Dendritic cell treated with granulocyte-macrophage colony-stimulating factor and Interleukin-4, amounts not matched to agents 40 ng/mL and 50 ng/mL, for 4 days (primary cell): ENCODE results near the gene TBCK.

ENCODE experiments used
- H3K27ac Mint-ChIP-seq: one replicate; pipeline ENCODE4 v1.8.0; 2022; ENCODE audit warnings: mild to moderate bottlenecking, mixed read lengths
- H3K27me3 Mint-ChIP-seq: one replicate; pipeline ENCODE4 v1.8.0; 2022; ENCODE audit warnings: mild to moderate bottlenecking, mixed read lengths
- H3K36me3 Mint-ChIP-seq: one replicate; pipeline ENCODE4 v1.8.0; 2022; ENCODE audit warnings: low read depth, mixed read lengths
- H3K4me1 Mint-ChIP-seq: one replicate; pipeline ENCODE4 v1.8.0; 2022; ENCODE audit warnings: low read depth, mixed read lengths
- H3K4me3 Mint-ChIP-seq: one replicate; pipeline ENCODE4 v1.8.0; 2022; ENCODE audit warnings: mild to moderate bottlenecking, moderate library complexity, mixed read lengths
- H3K9me3 Mint-ChIP-seq: one replicate; pipeline ENCODE4 v1.8.0; 2022; ENCODE audit warnings: mixed read lengths
- intact Hi-C: fragments of 100-400 bp; cut with micrococcal nuclease; formaldehyde crosslinking; loops from one replicate; pipeline ENCODE4 v1.15.0; 2022

The TBCK gene

DNA sequence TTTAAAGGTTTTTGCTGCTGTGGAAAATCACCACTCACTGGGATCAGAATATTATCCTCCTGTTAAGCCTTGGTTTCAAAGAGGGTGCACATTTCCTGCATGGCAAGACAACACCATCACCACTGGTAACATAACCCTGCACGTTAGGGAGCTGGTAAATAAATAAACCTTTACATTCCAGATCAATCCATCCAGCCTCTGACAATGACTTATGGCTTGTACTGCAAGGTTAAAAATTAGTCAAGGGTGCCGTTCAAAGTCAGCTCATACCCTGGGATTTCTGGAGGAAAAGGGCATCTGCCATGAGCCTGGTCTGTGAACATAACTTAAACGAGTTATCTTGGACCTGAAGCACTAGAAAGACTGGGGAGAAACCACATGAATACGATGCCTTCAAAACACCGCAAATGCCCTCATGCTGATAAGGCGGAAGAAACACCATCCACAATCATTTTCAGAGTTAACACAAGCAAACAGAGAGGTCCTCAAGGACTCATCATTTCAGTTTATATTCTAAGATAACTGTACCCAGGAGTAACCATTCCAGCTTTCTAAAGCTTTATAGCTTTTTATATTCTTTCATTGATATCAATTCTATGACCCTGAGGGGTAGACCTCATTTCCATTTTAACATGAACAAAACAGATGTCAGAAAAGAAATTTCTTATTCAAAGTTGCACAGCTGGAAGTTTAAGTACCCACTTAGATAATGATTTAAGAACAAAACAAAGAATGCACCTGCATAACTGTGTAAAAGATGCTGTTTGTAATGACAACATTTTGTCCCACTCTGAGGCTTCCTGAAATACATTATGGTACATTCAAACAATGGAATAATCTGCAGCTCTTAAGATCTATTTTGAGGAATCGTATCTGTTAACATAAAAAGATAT lies 317.6 kb downstream of the TBCK start:
- Mint-ChIP-seq H3K27ac (no peak overlapping the region), H3K27me3 (no peaks in the 10 kb centered on the region), H3K4me3 (no peak overlapping the region), H3K36me3 (no peaks in the 10 kb centered on the region), H3K9me3 (peaks cover 18% of the 10 kb centered on the region), H3K4me1 (no peaks in the 10 kb centered on the region)
- intact Hi-C loops: no loop called here

DNA sequence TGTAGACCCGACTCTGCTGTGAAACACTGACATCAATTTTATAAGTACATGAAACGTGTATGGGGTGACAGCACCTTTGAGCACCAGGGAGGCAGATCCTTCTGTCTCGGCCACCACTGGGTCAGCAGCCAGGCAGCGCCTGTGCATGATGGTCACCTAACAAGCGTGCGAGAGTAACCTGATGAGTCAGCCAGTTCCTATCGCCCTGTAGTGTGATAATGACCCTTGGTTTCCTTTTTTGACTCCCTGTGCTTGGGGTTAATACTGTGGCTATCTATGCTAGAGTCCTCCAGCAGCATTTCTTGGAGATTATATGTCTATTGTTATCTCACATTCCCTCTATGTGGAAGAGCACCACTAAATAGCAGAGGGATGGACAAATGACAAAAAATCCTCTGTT lies 319.2 kb downstream of the TBCK start:
- Mint-ChIP-seq H3K4me3 (no peak overlapping the region), H3K4me1 (no peaks in the 10 kb centered on the region), H3K27me3 (no peaks in the 10 kb centered on the region), H3K9me3 (peaks cover 18% of the 10 kb centered on the region), H3K36me3 (no peaks in the 10 kb centered on the region), H3K27ac (no peak overlapping the region)
- intact Hi-C loops: no loop called here

DNA sequence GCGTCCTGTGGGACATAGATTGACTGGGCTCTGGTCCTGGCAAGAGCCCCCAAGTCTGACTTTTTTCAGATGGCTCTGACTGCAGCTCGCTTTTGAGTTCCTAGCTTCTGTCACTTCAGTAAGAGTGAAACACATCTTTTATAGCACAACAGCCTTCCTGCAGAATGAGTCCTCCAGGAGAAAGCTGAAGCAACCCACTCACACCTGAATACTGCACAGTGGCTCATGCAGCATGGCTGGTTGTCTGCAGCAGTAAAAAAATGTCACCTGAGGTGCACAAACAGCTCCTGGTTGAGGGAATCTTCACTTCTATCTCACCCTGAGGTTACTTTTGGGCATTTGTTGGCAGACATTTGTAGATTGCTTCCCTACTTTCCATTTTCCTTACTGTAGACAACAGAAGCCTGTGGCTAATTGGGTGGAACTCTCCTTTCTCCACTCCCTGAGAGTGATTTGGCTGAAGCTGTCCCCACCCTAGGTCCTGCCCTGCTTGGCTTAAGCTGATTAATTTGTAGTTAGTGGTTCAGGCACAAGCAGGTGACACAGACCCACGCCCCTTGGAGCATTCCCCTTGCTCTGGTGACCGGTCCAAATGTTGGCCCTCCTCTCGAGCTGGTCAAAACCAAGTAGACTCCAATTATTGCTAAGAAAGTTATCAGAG lies 321.0 kb downstream of the TBCK start:
- no peaks in the 10 kb centered on the region for H3K27me3 Mint-ChIP-seq
- no peaks in the 10 kb centered on the region for H3K36me3 Mint-ChIP-seq
- H3K4me1 Mint-ChIP-seq: no peaks in the 10 kb centered on the region
- H3K4me3 Mint-ChIP-seq: no peak overlapping the region
- intact Hi-C loops: no loop called here
- H3K9me3 Mint-ChIP-seq: peaks cover 9% of the 10 kb centered on the region
- no peak overlapping the region for H3K27ac Mint-ChIP-seq

DNA sequence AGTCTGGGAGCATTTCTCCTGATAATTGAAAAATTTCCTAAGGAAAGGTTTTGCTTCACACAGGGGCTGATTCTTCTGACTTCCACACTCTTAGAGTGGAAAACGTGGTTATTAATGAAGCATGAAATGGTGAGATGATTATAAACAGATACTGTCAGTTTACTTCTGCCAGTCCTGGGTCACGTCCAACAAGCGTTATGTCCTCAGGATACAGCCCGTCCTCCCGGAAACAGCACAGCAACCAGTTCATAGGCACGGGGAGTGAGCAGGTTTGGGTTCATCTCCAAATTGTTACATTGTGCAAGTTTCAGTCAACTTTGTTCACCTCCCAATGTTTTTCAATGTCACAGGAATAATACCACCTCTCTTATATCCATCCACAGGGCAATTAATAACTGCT lies 321.9 kb downstream of the TBCK start:
- intact Hi-C loops: no loop called here
- Mint-ChIP-seq H3K4me3 (no peak overlapping the region), H3K36me3 (no peaks in the 10 kb centered on the region), H3K9me3 (peaks cover 9% of the 10 kb centered on the region), H3K27me3 (no peaks in the 10 kb centered on the region), H3K27ac (no peak overlapping the region), H3K4me1 (no peaks in the 10 kb centered on the region)

DNA sequence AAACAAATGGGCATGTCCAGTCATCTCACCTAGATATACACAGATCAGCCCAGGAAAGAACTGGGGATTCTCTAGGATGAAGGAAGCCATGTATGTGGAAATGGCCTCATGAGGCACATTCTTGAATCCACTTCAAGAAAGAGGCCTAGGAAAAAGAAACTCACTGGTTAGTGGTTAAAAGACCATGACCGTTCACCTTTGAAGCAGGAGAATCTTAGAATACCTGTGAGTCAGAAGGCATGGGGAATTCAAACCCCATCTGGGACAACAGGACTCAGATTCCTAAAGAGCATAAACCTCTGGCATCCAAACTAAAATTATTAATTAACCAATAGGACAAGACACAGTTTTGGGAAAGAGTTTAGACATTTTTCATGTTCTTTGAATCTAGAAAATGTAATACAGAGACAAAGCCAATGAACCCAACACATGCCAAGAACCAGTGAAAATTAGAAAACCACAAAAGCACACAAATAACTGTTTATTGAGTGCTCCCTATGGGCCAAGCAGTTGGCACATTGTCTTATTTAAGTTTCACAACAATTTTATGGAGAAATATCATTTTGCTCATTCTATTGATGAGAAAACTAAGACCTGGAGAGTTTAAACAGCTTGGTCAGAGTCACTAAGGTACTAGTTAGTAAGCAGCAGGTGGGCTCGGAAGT lies 323.2 kb downstream of the TBCK start:
- H3K4me1 Mint-ChIP-seq: no peaks in the 10 kb centered on the region
- no peak overlapping the region for H3K27ac Mint-ChIP-seq
- no peaks in the 10 kb centered on the region for H3K36me3 Mint-ChIP-seq
- intact Hi-C loops: no loop called here
- no peaks in the 10 kb centered on the region for H3K27me3 Mint-ChIP-seq
- H3K4me3 Mint-ChIP-seq: no peak overlapping the region
- peaks cover 15% of the 10 kb centered on the region for H3K9me3 Mint-ChIP-seq

DNA sequence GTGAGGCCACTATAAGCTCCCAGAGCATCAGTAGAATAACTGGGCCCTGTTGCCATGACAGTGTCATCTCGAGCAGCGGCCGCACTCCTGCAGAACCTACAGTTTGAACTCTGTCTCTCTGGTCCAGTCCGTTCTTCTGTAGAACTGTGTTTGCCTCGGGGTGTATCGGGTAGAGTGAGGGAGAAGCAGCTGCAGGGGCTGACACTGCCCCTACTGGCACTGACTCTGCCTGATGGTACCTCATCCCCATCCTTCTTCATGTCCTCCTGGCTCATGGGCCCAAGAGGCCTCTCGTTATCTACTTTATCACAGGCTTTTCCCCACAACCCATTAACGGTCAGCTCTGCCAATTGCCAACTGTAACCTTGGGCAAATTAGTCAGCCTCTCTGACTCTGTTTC lies 324.3 kb downstream of the TBCK start:
- Mint-ChIP-seq H3K4me1 (no peaks in the 10 kb centered on the region), H3K9me3 (peaks cover 12% of the 10 kb centered on the region), H3K4me3 (no peak overlapping the region), H3K36me3 (no peaks in the 10 kb centered on the region), H3K27me3 (no peaks in the 10 kb centered on the region), H3K27ac (no peak overlapping the region)
- intact Hi-C loops: no loop called here
